ENCODE data around the gene AQP3. TPM values are rescaled to one million over a fixed set of nuclear protein-coding genes. Genes with fewer than 3 reads are reported as not detected.

Gene AQP3
- total and polyA plus RNA-seq, 8 donors: 1.7 to 319 (median 24.0) TPM

- Histone ChIP-seq H3K4me3 (no peak overlapping the region), H3K27me3 (no peaks in the 10 kb centered on the region), H3K4me1 (peaks cover 0 to 27% (median under 1%) of the 10 kb centered on the region in 4 donors), H3K36me3 (no peaks in the 10 kb centered on the region), H3K9me3 (no peaks in the 10 kb centered on the region), H3K27ac (no peak overlapping the region)
- WGBS, 5 donors: 73 to 81% (median 75%) methylated on average over 14 to 16 of the region's 16 CpGs
- intact Hi-C loops (cut with DNase I; ENCODE audit: low total_unique reads): no loop called here
- no peak for TF ChIP-seq POLR2A (IDR thresholded peaks at IDR 0.05)
- TF ChIP-seq POLR2AphosphoS5 (IDR thresholded peaks at IDR 0.05): no peak
- TF ChIP-seq CTCF (IDR thresholded peaks at IDR 0.05): no peak
- TF ChIP-seq EP300 (IDR thresholded peaks at IDR 0.05): no peak
- no peak for DNase-seq
Observed at GRCh38 chr9:33434317-33435105, 12.9 kb downstream of the AQP3 start.

GRCh38 chr9:33433871-33434270 is 13.5 kb downstream of the AQP3 start:
- 89 to 95% (median 92%) methylated on average over 8 of the region's 8 CpGs for WGBS, 5 donors
- TF ChIP-seq POLR2AphosphoS5 (IDR thresholded peaks at IDR 0.05) (no peak), POLR2A (IDR thresholded peaks at IDR 0.05) (no peak), CTCF (IDR thresholded peaks at IDR 0.05) (no peak), EP300 (IDR thresholded peaks at IDR 0.05) (no peak)
- H3K27me3 ChIP-seq: no peaks in the 10 kb centered on the region
- intact Hi-C loops (cut with DNase I; ENCODE audit: low total_unique reads): no loop called here
- H3K36me3 ChIP-seq: no peaks in the 10 kb centered on the region
- no peak for DNase-seq
- H3K4me3 ChIP-seq: no peak overlapping the region
- H3K9me3 ChIP-seq: no peaks in the 10 kb centered on the region
- no peak overlapping the region for H3K27ac ChIP-seq
- peaks cover 0 to 21% (median 0%) of the 10 kb centered on the region in 4 donors for H3K4me1 ChIP-seq

- WGBS, 5 donors: 76 to 91% (median 88%) methylated on average over 2 of the region's 2 CpGs
- H3K4me3 ChIP-seq: no peak overlapping the region
- intact Hi-C loops (cut with DNase I; ENCODE audit: low total_unique reads): no loop called here
- no peaks in the 10 kb centered on the region for H3K9me3 ChIP-seq
- H3K27me3 ChIP-seq: no peaks in the 10 kb centered on the region
- no peak overlapping the region for H3K27ac ChIP-seq
- H3K36me3 ChIP-seq: no peaks in the 10 kb centered on the region
- TF ChIP-seq POLR2A (IDR thresholded peaks at IDR 0.05) (no peak), CTCF (IDR thresholded peaks at IDR 0.05) (no peak), POLR2AphosphoS5 (IDR thresholded peaks at IDR 0.05) (no peak), EP300 (IDR thresholded peaks at IDR 0.05) (no peak)
- no peak for DNase-seq
- H3K4me1 ChIP-seq: peaks cover 0 to 7% (median 0%) of the 10 kb centered on the region in 4 donors
Observed at GRCh38 chr9:33431420-33431819, 16.0 kb downstream of the AQP3 start.

- DNase-seq: no peak
- no peaks in the 10 kb centered on the region for H3K9me3 ChIP-seq
- H3K4me3 ChIP-seq: no peak overlapping the region
- intact Hi-C loops (cut with DNase I; ENCODE audit: low total_unique reads): no loop called here
- H3K27ac ChIP-seq: no peak overlapping the region
- TF ChIP-seq CTCF (IDR thresholded peaks at IDR 0.05): no peak
- TF ChIP-seq POLR2AphosphoS5 (IDR thresholded peaks at IDR 0.05): no peak
- no peak for TF ChIP-seq EP300 (IDR thresholded peaks at IDR 0.05)
- TF ChIP-seq POLR2A (IDR thresholded peaks at IDR 0.05): no peak
- WGBS, 5 donors: 35 to 71% (median 45%) methylated on average over 1 of the region's 1 CpG
- no peaks in the 10 kb centered on the region for H3K27me3 ChIP-seq
- H3K4me1 ChIP-seq: peaks cover 0 to 5% (median 0%) of the 10 kb centered on the region in 4 donors
- no peaks in the 10 kb centered on the region for H3K36me3 ChIP-seq
Observed at GRCh38 chr9:33430942-33431341, 16.5 kb downstream of the AQP3 start.

Data from stomach (tissue), 9 donors.